Kidney (tissue), 14 donors: ENCODE data around the gene STAB1. TPM values are rescaled to one million over a fixed set of nuclear protein-coding genes. Genes with fewer than 3 reads are reported as not detected.

Experiments
- DNase-seq, 5 donors: peaks; one replicate each; pipeline ENCODE4 v3.0.0-alpha.2; 2013 to 2020
- FAIRE-seq: peaks from 2 replicates; lab custom pipeline; 2012; peaks lifted over from hg19 to GRCh38; lab: Jason Lieb, UNC
- H3K27ac ChIP-seq, 2 donors: one replicate each; pipeline ENCODE4 v1.7.0; 2013; ENCODE audit warnings: low read depth in 2 of 2, low read length in 2 of 2, inconsistent platforms in 1 of 2
- H3K27me3 ChIP-seq: one replicate; pipeline ENCODE4 v1.7.1; 2013; ENCODE audit warnings: low read length, inconsistent platforms; ENCODE audit not compliant: control insufficient read depth, insufficient read depth
- H3K36me3 ChIP-seq, 3 donors: one replicate each; pipeline versions ENCODE4 v1.7.0 to v1.7.1; 2013; ENCODE audit warnings: low read length in 3 of 3, control low read depth in 1 of 3, inconsistent platforms in 1 of 3; ENCODE audit not compliant: insufficient read depth in 3 of 3, control insufficient read depth in 2 of 3
- H3K4me1 ChIP-seq, 3 donors: one replicate each; pipeline versions ENCODE4 v1.7.0 to v1.7.1; 2013; ENCODE audit warnings: low read length in 3 of 3, inconsistent platforms in 1 of 3, low read depth in 1 of 3; ENCODE audit not compliant: control insufficient read depth in 2 of 3, insufficient read depth in 2 of 3
- H3K4me3 ChIP-seq, 3 donors: one replicate each; pipeline versions ENCODE4 v1.7.0 to v1.8.1; 2013; ENCODE audit warnings: low read length in 3 of 3, control low read depth in 1 of 3, inconsistent platforms in 1 of 3
- H3K9ac ChIP-seq, 3 donors: one replicate each; pipeline versions ENCODE4 v1.7.0 to v1.7.1; 2013; ENCODE audit warnings: low read length in 3 of 3, control low read depth in 1 of 3, inconsistent platforms in 1 of 3
- H3K9me3 ChIP-seq, 3 donors: one replicate each; pipeline versions ENCODE4 v1.7.0 to v1.7.1; 2013; ENCODE audit warnings: low read length in 3 of 3, control low read depth in 1 of 3, inconsistent platforms in 1 of 3; ENCODE audit not compliant: control insufficient read depth in 2 of 3, insufficient read depth in 1 of 3
- intact Hi-C: fragments of 100-400 bp; cut with DNase I; formaldehyde crosslinking; loops from one replicate; pipeline ENCODE4 v1.11.1; 2022
- polyA plus RNA-seq: library from polyadenylated mRNA; stranded (reverse); fragments of 350-450 nt; fragmentation: Illumina TruSeq; extraction: RNeasy Lipid Tissue Mini Kit (QIAGEN cat#74804); gene quantifications from one replicate; pipeline ENCODE4 v1.2.3, GENCODE V29; 2014; ENCODE audit warnings: low read depth, low replicate concordance; ENCODE audit not compliant: insufficient read depth
- total RNA-seq: library from RNA; stranded (reverse); fragmentation: NEBNext Ultra II Directional; extraction: Animal tissue kit (Norgen Biotek cat#: 25700); gene quantifications from one replicate; pipeline ENCODE4 v1.2.1, GENCODE V29; 2021
- TF ChIP-seq, protein P1 (sequence below): IDR thresholded peaks from 3 replicates; pipeline ENCODE4 v1.5.1; 2012; ENCODE audit warnings: mild to moderate bottlenecking, moderate library complexity, borderline replicate concordance; ENCODE audit not compliant: insufficient read depth; ENCODE audit errors: extremely low read depth
- donor health status: control.
- donor health status: control.
- donor health status: control.
- donor health status: control.
- donor health status: control.
- donor health status: DM: yes; HTN: yes; CAD: no.
- donor health status: Normal renal cell carcinoma (clear cell type).

Gene STAB1
- total and polyA plus RNA-seq, 2 donors from 2014 or later: 98.4 to 379 TPM

DNA sequence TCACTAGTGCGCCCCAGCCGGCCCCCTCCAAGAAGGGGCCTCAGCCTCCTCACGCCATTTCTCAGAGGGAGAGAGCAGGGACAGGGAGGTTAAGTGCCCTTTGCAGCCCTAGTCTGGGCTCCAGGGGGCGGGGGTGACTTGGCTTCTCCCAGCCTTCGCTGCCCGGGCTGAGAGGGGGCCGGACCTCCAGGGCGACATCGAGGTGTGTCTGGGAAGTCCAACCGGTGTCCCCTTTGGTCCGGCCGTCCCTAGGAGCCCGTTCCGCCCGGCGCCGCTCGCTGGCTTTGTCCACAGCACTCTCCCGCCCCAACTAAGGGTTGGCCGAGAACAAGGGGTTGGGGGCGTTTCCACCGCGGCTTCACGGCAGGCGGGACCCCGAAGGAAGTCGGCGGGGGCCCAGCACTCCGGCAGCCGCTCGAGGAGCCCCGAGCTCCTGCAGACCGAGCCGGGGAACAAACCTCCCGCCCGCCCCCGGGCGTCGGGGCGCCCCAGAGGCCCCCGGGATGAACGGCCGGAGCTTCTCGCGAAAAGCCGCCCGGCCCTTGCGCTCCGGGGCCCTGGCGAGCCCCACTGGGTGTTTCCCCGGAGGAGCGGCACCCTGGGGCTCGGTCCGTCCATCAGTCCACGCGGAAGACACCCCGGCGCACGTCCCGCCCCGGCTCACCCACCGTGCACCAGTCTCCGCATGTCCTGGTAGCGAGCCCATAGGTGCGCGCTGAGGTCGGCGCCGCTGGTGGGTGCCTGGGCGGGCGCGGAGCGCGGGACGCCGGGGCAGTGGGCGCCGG lies 37.9 kb downstream of the STAB1 start:
- Histone ChIP-seq H3K4me1 (peaks cover 3 to 24% (median 11%) of the 10 kb centered on the region in 3 donors), H3K36me3 (peaks cover 0 to under 1% (median 0%) of the 10 kb centered on the region in 3 donors), H3K27me3 (no peaks in the 10 kb centered on the region), H3K27ac (peak overlapping the region in 1 of 2 donors; percentile 43), H3K9ac (peak overlapping the region in 1 of 3 donors; percentile 55), H3K4me3 (peak overlapping the region in 1 of 3 donors; percentile 36), H3K9me3 (no peaks in the 10 kb centered on the region)
- peak; percentile 43 to 86 (median 69) for DNase-seq
- no peak for FAIRE-seq
- intact Hi-C loops: no loop called here
- TF ChIP-seq, protein P1, sequence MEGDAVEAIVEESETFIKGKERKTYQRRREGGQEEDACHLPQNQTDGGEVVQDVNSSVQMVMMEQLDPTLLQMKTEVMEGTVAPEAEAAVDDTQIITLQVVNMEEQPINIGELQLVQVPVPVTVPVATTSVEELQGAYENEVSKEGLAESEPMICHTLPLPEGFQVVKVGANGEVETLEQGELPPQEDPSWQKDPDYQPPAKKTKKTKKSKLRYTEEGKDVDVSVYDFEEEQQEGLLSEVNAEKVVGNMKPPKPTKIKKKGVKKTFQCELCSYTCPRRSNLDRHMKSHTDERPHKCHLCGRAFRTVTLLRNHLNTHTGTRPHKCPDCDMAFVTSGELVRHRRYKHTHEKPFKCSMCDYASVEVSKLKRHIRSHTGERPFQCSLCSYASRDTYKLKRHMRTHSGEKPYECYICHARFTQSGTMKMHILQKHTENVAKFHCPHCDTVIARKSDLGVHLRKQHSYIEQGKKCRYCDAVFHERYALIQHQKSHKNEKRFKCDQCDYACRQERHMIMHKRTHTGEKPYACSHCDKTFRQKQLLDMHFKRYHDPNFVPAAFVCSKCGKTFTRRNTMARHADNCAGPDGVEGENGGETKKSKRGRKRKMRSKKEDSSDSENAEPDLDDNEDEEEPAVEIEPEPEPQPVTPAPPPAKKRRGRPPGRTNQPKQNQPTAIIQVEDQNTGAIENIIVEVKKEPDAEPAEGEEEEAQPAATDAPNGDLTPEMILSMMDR: no peak

DNA sequence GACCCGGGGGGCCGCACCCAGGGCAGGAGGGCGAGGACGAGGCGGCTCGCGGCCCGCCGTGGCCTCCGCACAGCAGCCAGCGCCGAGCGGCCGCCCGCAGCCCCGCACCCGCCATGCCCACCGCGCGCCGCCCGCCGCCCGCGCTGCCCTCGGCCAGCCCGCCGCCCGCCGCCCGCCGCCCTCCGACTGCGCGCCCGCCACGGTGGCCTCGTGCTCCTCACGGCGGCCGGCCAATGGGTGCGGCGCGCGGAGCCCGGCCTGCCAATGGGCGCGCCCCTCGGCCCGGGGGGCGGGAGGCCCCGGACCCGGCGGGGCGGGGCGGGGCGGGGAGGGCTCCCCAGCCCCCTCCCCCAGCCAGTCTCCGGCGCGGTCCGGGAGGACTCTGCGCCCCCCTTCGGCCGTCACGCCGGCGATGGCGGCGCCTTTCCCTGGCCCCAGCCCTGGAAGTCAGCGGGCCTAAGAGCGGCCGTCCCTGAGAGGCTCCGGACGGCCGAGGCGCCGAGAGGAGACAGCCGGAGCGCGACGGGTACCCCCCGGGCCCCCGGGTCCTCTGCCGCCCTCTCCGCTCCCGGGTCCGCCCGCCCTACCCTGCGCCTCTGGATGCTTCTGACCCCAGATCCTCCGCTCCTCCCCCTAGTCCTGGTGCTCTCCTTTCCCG lies 38.6 kb downstream of the STAB1 start, which contains the start of gene NT5DC2:
NT5DC2 (minus strand) TSS at position 235 of the 658 bp plus-strand sequence; CDS start at position 115, 120 bp downstream.
- FAIRE-seq: no peak
- no peaks in the 10 kb centered on the region for H3K9me3 ChIP-seq
- no peaks in the 10 kb centered on the region for H3K36me3 ChIP-seq
- H3K27me3 ChIP-seq: no peaks in the 10 kb centered on the region
- H3K4me3 ChIP-seq: peak within 1 kb of the TSS; percentile 38 to 55 (median 47)
- H3K27ac ChIP-seq: peak within 1 kb of the TSS; percentile 55 to 61
- intact Hi-C loops: no loop called here
- H3K9ac ChIP-seq: peak within 1 kb of the TSS in 2 of 3 donors; percentile 34 to 63
- peak; percentile 68 to 90 (median 88) for DNase-seq
- TF ChIP-seq, protein P1: peak; percentile 3
- H3K4me1 ChIP-seq: peaks cover 3 to 29% (median 12%) of the 10 kb centered on the region in 3 donors

DNA sequence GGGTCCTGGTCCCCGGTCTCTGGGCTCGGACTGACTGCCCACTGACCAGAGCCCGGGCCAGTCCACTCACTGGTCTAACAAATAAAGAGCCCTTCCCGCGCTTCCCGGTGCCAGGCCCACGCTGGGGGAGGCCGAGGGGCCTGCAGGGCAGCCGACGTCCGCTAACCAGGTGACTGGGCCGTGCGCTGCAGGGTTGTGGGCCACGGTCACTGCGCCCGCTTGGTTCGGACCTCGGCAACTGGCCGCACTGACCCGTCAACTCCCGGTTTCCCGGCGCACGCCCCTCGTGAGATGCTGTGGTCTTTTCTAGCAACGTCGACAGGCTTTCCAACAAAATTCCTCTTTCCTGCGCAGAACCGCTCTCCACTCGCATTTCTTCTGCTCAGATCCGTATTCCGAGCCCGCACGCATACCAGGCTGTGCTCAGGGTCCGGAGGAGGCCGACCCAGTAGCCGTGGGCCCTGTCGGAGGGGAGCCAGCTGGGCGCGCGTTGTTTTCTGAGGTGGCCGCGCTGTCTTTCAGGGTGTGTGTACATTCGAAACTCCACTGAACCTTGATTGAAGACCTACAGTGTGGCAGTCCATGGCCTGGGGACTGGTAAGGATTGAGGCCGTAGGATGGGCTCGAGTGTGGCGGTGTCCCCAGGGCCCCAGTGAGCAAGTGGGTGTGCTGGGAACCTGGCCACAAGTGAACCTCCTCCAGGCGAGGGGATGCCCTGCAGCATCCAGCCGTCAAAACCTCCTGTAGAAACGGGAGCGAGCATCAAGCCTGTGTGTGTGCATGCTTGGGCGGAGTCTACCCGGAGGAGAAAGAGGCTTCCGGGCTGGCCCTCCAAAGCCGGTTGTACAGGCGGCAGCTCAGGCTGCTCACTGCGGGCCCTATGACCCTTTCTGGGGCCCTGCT lies 39.4 kb downstream of the STAB1 start:
- no peak for FAIRE-seq
- H3K4me3 ChIP-seq: peak overlapping the region; percentile 38 to 55 (median 47)
- intact Hi-C loops: no loop called here

More for the DNA sequence above, 39.4 kb downstream of the STAB1 start:
- Histone ChIP-seq H3K9me3 (no peaks in the 10 kb centered on the region), H3K4me1 (peaks cover 3 to 31% (median 12%) of the 10 kb centered on the region in 3 donors), H3K27me3 (no peaks in the 10 kb centered on the region), H3K36me3 (no peaks in the 10 kb centered on the region), H3K27ac (peak overlapping the region; percentile 55 to 61), H3K9ac (peak overlapping the region in 2 of 3 donors; percentile 34 to 63)
- TF ChIP-seq, protein P1: no peak
- peak; percentile 37 to 79 (median 63) for DNase-seq
